Measurements from ENCODE around the gene GGA1.

GRCh38 chr22:37662039-37662438 lies 53.4 kb downstream of the GGA1 start:
- TF ChIP-seq REST (IDR thresholded peaks at IDR 0.05; ENCODE audit: low read depth) (no peak), MAX (IDR thresholded peaks at IDR 0.05) (no peak), USF1 (IDR thresholded peaks at IDR 0.05) (no peak), CEBPB (IDR thresholded peaks at IDR 0.05) (no peak), RAD21 (IDR thresholded peaks at IDR 0.05; ENCODE audit: low read depth) (no peak), TCF12 (IDR thresholded peaks at IDR 0.05; ENCODE audit: low read depth) (no peak), FOXM1 (IDR thresholded peaks at IDR 0.05; ENCODE audit: borderline replicate concordance, low read depth) (no peak), EP300 (IDR thresholded peaks at IDR 0.05; ENCODE audit: borderline replicate concordance) (no peak), YY1 (IDR thresholded peaks at IDR 0.05; ENCODE audit: low read depth) (no peak), ZBTB7A (IDR thresholded peaks at IDR 0.05; ENCODE audit: low read depth) (no peak), TAF1 (IDR thresholded peaks at IDR 0.05; ENCODE audit: low read depth) (no peak), CREB1 (IDR thresholded peaks at IDR 0.05; ENCODE audit: low read depth) (no peak)
